ENCODE results near the gene DYRK4.
A peak's percentile ranks its signal among the peaks of the same experiment; 100 is the strongest.

DNA sequence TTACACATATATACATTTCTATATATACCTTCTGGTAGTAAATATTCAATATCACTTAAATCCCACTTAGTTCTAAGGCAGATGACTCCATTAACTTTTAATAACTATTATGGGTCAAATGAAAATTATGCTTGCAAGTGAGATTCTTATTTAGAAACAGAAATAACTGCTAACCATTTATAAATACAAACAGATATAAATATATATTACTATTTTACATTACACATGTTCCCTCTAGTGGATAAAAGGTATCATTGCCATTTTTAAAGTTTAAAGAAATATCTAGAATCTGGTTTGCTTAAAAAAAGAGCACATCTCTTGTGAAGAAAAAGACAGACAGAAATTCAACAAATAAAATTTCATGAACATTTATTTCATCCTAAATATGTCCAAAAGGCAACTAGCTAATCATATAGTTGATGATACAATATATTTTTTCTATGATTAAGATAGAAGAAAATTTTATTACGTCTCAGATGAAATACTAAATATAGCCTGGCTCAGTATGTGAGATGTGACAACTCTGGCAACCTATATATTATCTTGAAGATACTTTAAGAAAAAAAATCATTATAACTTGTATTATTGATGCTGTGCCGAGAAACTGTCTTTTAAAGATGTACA lies 35.0 kb upstream of the DYRK4 start:
- TF ChIP-seq, protein P1, sequence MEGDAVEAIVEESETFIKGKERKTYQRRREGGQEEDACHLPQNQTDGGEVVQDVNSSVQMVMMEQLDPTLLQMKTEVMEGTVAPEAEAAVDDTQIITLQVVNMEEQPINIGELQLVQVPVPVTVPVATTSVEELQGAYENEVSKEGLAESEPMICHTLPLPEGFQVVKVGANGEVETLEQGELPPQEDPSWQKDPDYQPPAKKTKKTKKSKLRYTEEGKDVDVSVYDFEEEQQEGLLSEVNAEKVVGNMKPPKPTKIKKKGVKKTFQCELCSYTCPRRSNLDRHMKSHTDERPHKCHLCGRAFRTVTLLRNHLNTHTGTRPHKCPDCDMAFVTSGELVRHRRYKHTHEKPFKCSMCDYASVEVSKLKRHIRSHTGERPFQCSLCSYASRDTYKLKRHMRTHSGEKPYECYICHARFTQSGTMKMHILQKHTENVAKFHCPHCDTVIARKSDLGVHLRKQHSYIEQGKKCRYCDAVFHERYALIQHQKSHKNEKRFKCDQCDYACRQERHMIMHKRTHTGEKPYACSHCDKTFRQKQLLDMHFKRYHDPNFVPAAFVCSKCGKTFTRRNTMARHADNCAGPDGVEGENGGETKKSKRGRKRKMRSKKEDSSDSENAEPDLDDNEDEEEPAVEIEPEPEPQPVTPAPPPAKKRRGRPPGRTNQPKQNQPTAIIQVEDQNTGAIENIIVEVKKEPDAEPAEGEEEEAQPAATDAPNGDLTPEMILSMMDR (conservative IDR thresholded peaks at IDR 0.05 in 1 of 2, IDR thresholded peaks at IDR 0.05 in 1 of 2; ENCODE audit: low read depth in 1 of 2, low read length in 2 of 2) = peak in 1 of 2 donors; percentile 21
- no peak for TF ChIP-seq EZH2 (IDR thresholded peaks at IDR 0.05; ENCODE audit: low read length, missing control alignments)
